Vagina (tissue), 2 donors: ENCODE data around the gene ADAMTSL5.

Source experiments
- CTCF ChIP-seq, 3 experiments: fragments of 450-650 bp in 2 of 3; fragments of 200-600 bp in 1 of 3; sonication (generic) in 1 of 3; IDR thresholded peaks; one replicate each; pipeline ENCODE4 v1.5.1; 2017 to 2019; ENCODE audit warnings: antibody characterized with exemption in 3 of 3, mild to moderate bottlenecking in 2 of 3, moderate library complexity in 2 of 3
- POLR2A ChIP-seq, 2 donors: fragments of 450-650 bp; IDR thresholded peaks; one replicate each; pipeline ENCODE4 v1.6.1; 2017; ENCODE audit warnings: antibody characterized with exemption in 2 of 2, mild to moderate bottlenecking in 2 of 2, moderate library complexity in 2 of 2
- POLR2AphosphoS5 ChIP-seq, 2 donors: sonication (generic); formaldehyde crosslinking; IDR thresholded peaks; one replicate each; pipeline ENCODE4 v1.9.0; 2017; ENCODE audit warnings: antibody characterized with exemption in 2 of 2, mild to moderate bottlenecking in 2 of 2, low read depth in 1 of 2; ENCODE audit not compliant: insufficient read depth in 1 of 2

- no peak for TF ChIP-seq CTCF (IDR thresholded peaks at IDR 0.05)
- TF ChIP-seq POLR2A (IDR thresholded peaks at IDR 0.05) = no peak
- TF ChIP-seq POLR2AphosphoS5 (IDR thresholded peaks at IDR 0.05; ENCODE audit: insufficient read depth in 1 of 2, low read depth in 1 of 2) = no peak
Measured at GRCh38 chr19:1526979-1527649, 14.3 kb upstream of the ADAMTSL5 start.
